Measurements from ENCODE around the gene ZSCAN12.

- TF ChIP-seq POLR2AphosphoS5 (IDR thresholded peaks at IDR 0.05) (no peak), RAD21 (conservative IDR thresholded peaks at IDR 0.05) (no peak), CTCF (IDR thresholded peaks at IDR 0.05; ENCODE audit: poor library complexity, severe bottlenecking) (no peak), EZH2 (IDR thresholded peaks at IDR 0.05; ENCODE audit: borderline replicate concordance, insufficient read depth, low read length, poor library complexity, severe bottlenecking) (no peak), TAF1 (IDR thresholded peaks at IDR 0.05; ENCODE audit: low read depth) (no peak), SMC3 (conservative IDR thresholded peaks at IDR 0.05; ENCODE audit: poor library complexity) (no peak), REST (IDR thresholded peaks at IDR 0.05; ENCODE audit: borderline replicate concordance) (no peak), EP300 (conservative IDR thresholded peaks at IDR 0.05; ENCODE audit: poor library complexity, severe bottlenecking) (no peak)
These were observed 65.1 kb downstream of the ZSCAN12 start for GRCh38 chr6:28334286-28335039.

Data from neural cell (in vitro differentiated cells).